HUES64 (cell line): ENCODE results near the gene RNF11.
"Not testable (repeated sequence)": the region's sequence is repeated elsewhere in the genome, so short reads cannot be mapped to it uniquely, and the experiment has no call there.

Experiments used
- H3K27ac ChIP-seq: 2 replicates; pipeline ENCODE4 v1.7.0; 2013; ENCODE audit warnings: low read depth, low read length, inconsistent platforms
- H3K27me3 ChIP-seq: 2 replicates; pipeline ENCODE4 v1.6.1; 2013; ENCODE audit warnings: mild to moderate bottlenecking, low read length; ENCODE audit not compliant: insufficient read depth
- H3K36me3 ChIP-seq: 2 replicates; pipeline ENCODE4 v1.6.1; 2013; ENCODE audit warnings: mild to moderate bottlenecking, low read length; ENCODE audit not compliant: insufficient read depth
- H3K4me1 ChIP-seq: 2 replicates; pipeline ENCODE4 v1.6.1; 2013; ENCODE audit warnings: mild to moderate bottlenecking, low read length, moderate library complexity; ENCODE audit not compliant: insufficient read depth
- H3K4me3 ChIP-seq: 2 replicates; pipeline ENCODE4 v1.5.1; 2013; ENCODE audit warnings: mild to moderate bottlenecking, low read length, moderate library complexity
- H3K9ac ChIP-seq: 2 replicates; pipeline ENCODE4 v1.6.1; 2013; ENCODE audit warnings: mild to moderate bottlenecking, low read depth, low read length
- H3K9me3 ChIP-seq: 2 replicates; pipeline ENCODE4 v1.6.1; 2013; ENCODE audit warnings: low read depth, low read length; ENCODE audit not compliant: insufficient read depth
- WGBS: fragments of 150-250, 120-280 bp; methylation state at CpG from one replicate; pipeline ENCODE4 v1.1.7; 2013; ENCODE audit warnings: missing lambda C conversion rate; 5-methylcytosine and 5-hydroxymethylcytosine counted together

The RNF11 gene

GRCh38 chr1:51228471-51228870, 7.6 kb upstream of the RNF11 start:
- not testable (repeated sequence) for H3K9me3 ChIP-seq, H3K36me3 ChIP-seq, H3K4me3 ChIP-seq, H3K27ac ChIP-seq, H3K9ac ChIP-seq, H3K27me3 ChIP-seq, H3K4me1 ChIP-seq
- 94% methylated on average over 9 of the region's 11 CpGs for WGBS

DNA sequence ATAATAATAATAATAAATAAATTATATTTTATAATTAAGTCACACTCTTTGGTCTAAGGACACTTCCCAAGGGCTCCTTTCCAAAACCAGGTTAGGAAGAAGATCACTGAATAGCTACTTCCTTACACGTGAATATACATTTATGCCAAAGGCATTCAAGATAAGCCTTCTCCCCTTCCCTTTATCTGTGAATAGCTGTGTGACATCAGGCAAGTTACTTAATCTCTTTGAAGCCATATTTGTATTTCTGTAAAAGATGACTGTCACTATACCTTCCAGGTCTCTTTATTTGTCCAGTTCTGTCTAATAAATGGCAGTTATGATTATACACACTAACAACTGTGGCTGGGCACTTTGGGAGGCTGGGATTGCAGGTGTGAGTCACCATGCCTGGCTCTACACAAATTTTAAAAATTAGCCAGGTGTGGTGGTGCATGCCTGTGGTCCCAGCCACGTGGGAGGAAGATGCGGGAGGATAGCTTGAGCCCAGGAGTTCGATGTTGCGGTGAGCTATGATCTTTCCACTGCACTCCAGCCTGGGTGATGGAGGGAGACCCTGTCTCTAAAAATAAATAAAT, 5.5 kb upstream of the RNF11 start:
- Histone ChIP-seq H3K36me3 (no peaks in the 10 kb centered on the region), H3K9me3 (no peaks in the 10 kb centered on the region), H3K9ac (no peak overlapping the region), H3K27ac (no peak overlapping the region), H3K27me3 (no peaks in the 10 kb centered on the region; the same call in 1 of the 2 replicates), H3K4me1 (peaks cover 8% of the 10 kb centered on the region; the same call in 1 of the 2 replicates), H3K4me3 (no peak overlapping the region)
- 94% methylated on average over 4 of the region's 5 CpGs for WGBS

DNA sequence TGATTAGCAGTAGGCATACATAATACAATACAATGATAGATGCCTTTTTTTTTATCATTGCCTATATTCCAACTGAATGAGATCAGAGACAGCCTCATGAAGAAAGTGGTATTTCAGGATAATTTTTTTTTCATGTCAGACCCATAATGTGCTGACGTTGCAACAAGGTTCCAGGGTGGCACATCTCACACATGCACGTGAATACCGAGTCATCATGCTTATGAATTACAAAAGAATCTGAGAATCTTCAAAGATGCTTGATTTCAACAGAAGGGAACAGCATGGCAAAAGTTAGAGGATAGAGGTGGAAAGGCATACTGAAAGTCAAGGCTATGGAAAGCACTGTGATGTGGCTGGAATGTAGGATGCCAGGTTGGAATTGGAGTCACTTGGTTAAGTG, 5.0 kb upstream of the RNF11 start:
- no peak overlapping the region for H3K9ac ChIP-seq
- peaks cover 11% of the 10 kb centered on the region; the same call in 1 of the 2 replicates for H3K4me1 ChIP-seq
- 91% methylated on average over 3 of the region's 3 CpGs for WGBS
- no peaks in the 10 kb centered on the region for H3K36me3 ChIP-seq
- H3K4me3 ChIP-seq: no peak overlapping the region
- no peaks in the 10 kb centered on the region for H3K9me3 ChIP-seq
- H3K27ac ChIP-seq: no peak overlapping the region
- no peaks in the 10 kb centered on the region; the same call in 1 of the 2 replicates for H3K27me3 ChIP-seq

DNA sequence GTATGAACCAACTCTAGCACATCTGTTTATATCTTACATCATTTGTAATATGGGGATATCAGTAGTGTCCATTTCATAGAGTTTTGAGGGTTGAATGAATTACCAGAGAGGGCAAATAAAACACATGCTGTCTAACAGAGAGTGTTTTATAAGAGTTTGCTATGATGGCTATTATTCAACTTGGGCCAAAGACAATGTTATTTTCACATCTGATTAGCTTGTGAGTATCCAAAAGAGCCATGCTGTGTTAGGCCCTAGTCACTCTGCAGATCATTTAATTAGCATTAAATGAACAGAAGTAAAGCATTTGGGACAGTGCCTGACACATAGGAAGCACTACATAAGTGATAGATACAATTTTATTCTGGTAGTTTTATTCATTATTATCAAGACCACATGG, 4.2 kb upstream of the RNF11 start:
- Histone ChIP-seq H3K36me3 (no peaks in the 10 kb centered on the region), H3K4me3 (no peak overlapping the region), H3K9me3 (no peaks in the 10 kb centered on the region), H3K27me3 (no peaks in the 10 kb centered on the region; the same call in 1 of the 2 replicates), H3K4me1 (peaks cover 11% of the 10 kb centered on the region; the same call in 1 of the 2 replicates), H3K27ac (no peak overlapping the region), H3K9ac (no peak overlapping the region)

DNA sequence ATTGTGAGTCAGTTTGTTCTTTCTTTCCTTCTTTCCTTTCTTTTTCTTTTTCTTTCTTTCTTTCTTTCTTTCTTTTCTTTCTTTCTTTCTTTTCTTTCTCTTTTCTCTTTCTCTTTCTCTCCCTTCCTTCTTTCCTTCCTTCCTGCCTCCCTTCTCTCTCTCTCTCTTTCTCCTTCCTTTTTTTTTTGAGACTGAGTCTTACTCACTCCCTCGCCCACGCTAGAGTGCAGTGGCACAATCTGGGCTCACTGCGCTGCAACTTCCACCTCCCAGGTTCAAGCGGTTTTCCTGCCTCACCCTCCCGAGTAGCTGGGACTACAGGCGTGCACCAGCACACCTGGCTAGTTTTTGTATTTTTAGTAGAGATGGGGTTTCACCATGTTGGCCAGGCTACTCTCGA, 1.8 kb upstream of the RNF11 start:
- H3K4me3 ChIP-seq, H3K27ac ChIP-seq, H3K9ac ChIP-seq, H3K9me3 ChIP-seq, H3K36me3 ChIP-seq, H3K27me3 ChIP-seq: not testable (repeated sequence)
- peaks cover 19% of the 10 kb centered on the region for H3K4me1 ChIP-seq
- WGBS: 94% methylated on average over 7 of the region's 7 CpGs

DNA sequence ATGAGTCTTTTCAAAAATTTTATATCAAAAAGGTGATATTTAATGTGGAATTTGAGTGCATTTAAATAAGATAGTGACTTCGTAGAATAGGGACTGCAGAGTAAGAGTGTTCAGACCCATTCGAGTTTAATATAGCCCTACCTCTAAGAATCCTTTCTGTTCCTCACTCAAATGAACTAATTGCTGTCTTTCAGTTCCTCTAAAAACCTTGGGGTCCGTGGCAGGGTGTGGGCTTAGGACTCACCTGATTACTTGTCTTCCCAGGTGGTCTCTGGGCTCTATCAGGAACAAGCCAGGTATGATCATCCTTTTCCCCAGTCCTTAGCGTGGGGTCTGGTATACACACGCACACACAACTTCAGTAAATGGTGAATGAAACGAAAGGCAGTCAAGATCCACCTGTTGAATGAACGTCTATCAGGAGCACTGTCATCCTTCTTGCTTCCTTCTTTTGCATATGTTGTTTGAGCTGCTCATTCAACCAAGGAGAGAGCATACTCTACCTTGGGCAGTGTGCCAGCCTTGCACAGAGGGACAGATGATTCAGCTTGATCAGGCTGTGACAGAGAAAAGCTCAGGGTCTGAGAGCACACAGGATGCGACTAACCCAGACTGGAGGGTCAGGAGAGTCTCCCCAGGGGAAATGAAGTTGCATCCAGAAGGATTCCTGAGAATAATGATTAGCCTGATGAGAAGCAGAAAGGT, 1.2 kb upstream of the RNF11 start:
- Histone ChIP-seq H3K27ac (no peak overlapping the region), H3K4me1 (peaks cover 19% of the 10 kb centered on the region), H3K27me3 (no peaks in the 10 kb centered on the region; the same call in 1 of the 2 replicates), H3K36me3 (no peaks in the 10 kb centered on the region), H3K9ac (no peak overlapping the region), H3K4me3 (peak overlapping the region; percentile 97; the same call in 1 of the 2 replicates), H3K9me3 (no peaks in the 10 kb centered on the region)
- WGBS: 84% methylated on average over 8 of the region's 8 CpGs

DNA sequence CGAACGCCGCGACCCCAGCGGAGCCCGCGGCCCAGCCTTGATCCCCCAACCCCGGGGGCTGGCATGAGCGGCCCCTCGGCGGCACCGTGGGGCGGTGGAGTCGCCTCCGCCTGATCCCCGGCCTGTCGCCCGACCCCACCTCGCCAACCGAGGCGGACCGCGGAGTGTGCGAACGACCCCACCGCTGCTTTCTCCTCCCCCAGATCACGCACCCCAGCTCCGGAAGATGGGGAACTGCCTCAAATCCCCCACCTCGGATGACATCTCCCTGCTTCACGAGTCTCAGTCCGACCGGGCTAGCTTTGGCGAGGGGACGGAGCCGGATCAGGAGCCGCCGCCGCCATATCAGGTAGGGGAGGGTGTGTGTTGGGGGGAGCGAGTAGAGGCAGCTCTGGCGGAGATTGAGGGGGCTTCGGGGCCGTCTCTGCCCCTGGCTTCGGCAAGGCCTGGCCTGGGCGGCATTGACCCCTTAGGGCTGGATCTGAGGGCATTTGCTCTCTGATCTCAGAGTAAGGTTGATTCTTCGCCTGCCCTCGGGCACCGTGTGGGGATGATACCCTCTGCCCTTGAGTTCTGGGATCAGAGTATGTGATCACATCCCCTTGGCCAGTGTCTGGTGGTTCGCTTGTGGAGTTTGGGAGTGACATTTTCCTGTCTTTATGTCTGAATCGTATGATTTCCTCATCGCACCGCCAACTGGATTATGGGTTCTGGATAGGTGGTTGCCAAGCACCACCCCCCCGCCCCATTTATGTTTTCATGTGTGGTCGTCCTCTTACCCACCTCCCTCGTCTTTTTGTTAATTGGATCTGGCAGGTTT, 668 bp downstream of the RNF11 start:
- Histone ChIP-seq H3K36me3 (no peaks in the 10 kb centered on the region), H3K4me3 (peak overlapping the region; percentile 97), H3K4me1 (peaks cover 27% of the 10 kb centered on the region), H3K27me3 (no peaks in the 10 kb centered on the region; the same call in 1 of the 2 replicates), H3K9me3 (no peaks in the 10 kb centered on the region), H3K9ac (peak overlapping the region; percentile 84), H3K27ac (peak overlapping the region; percentile 75)
- under 1% methylated on average over 54 of the region's 54 CpGs for WGBS

DNA sequence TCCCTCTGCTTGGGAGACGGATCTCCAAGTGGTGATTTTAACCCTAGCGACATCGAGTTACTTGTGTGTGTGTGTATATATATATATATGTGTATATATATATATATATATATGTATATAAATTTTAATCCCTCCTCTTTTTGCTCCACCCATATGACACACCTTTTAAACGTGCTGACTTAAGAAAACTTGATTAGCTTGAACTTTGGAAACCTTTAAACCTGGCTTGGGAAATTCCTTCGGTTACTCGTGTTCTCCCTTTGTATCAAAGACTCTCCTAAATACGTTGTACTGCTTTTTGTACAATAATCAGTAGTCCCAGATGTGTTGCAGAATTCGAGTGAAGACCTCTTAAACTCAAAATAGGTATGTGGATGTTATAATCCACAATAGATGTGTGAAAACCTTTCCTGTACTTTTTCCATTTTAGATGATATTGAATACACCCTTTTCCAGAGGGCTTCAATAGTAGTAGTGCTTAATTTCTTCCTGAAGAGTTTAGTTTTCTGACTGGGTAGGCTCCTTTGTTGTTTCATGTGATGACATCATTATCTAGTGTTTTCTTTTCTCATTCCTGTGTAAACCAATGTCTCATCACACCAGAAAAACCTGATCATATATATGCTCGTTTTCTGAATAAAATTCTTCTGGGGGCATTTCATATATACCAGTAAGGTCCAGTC, 1.4 kb downstream of the RNF11 start:
- H3K27me3 ChIP-seq: no peaks in the 10 kb centered on the region; the same call in 1 of the 2 replicates
- WGBS: 40% methylated on average over 4 of the region's 9 CpGs
- H3K27ac ChIP-seq: no peak overlapping the region
- peaks cover 27% of the 10 kb centered on the region for H3K4me1 ChIP-seq
- H3K9me3 ChIP-seq: no peaks in the 10 kb centered on the region
- H3K4me3 ChIP-seq: peak overlapping the region; percentile 97
- H3K36me3 ChIP-seq: no peaks in the 10 kb centered on the region
- peak overlapping the region; percentile 84 for H3K9ac ChIP-seq

DNA sequence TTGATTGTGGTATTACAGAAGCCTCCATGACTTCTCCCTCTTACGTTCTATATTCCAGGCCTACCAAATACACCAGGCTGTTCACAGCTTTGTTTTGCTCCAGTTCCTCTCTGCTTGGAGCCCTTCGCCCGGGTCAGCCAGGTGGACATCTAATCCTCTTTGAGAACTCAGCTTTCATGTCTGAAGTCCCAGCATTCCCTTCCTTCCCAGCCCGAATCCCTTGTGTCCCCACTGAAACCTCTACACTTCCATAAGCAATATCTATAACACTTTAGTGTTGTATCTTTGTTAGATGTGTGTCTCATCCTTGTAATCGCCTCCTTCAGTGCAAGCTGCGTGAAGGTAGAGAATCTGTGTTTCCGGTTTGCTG, 1.9 kb downstream of the RNF11 start:
- no peaks in the 10 kb centered on the region; the same call in 1 of the 2 replicates for H3K27me3 ChIP-seq
- H3K36me3 ChIP-seq: no peaks in the 10 kb centered on the region
- no peak overlapping the region for H3K27ac ChIP-seq
- peaks cover 27% of the 10 kb centered on the region for H3K4me1 ChIP-seq
- peak overlapping the region; percentile 97 for H3K4me3 ChIP-seq
- WGBS: 48% methylated on average over 7 of the region's 7 CpGs
- no peaks in the 10 kb centered on the region for H3K9me3 ChIP-seq
- peak overlapping the region; percentile 6; the same call in 1 of the 2 replicates for H3K9ac ChIP-seq

- no peak overlapping the region for H3K4me3 ChIP-seq
- no peak overlapping the region; the same call in 1 of the 2 replicates for H3K9ac ChIP-seq
- WGBS: 94% methylated on average over 2 of the region's 2 CpGs
- no peaks in the 10 kb centered on the region; the same call in 1 of the 2 replicates for H3K27me3 ChIP-seq
- no peaks in the 10 kb centered on the region for H3K36me3 ChIP-seq
- H3K9me3 ChIP-seq: no peaks in the 10 kb centered on the region
- no peak overlapping the region for H3K27ac ChIP-seq
- peaks cover 27% of the 10 kb centered on the region for H3K4me1 ChIP-seq
These were observed 4.0 kb downstream of the RNF11 start for GRCh38 chr1:51240084-51240483.

DNA sequence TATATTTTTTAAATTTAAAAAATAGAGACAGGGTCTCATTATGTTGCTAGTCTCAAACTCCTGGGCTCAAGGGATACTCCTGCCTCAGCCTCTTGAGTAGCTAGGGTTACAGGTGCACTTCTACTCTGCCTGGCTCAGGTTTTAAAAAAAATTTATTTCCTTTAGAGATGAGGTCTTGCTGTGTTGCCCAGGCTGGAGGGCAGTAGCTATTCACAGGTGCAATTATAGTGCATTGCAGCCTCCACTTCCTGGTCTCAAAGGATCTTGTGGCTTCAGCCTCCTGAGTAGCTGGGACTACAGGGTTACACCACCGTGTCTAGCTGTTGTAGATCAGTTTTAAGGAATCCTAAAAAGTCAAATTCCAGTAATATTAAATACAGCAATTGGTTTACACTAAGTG, 5.0 kb downstream of the RNF11 start:
- H3K4me3 ChIP-seq: no peak overlapping the region
- H3K27ac ChIP-seq: no peak overlapping the region
- WGBS: no CpG with 5 or more reads among the region's 1 CpG

More for the DNA sequence above, 5.0 kb downstream of the RNF11 start:
- H3K27me3 ChIP-seq: no peaks in the 10 kb centered on the region
- H3K9ac ChIP-seq: no peak overlapping the region
- H3K4me1 ChIP-seq: peaks cover 19% of the 10 kb centered on the region
- H3K9me3 ChIP-seq: no peaks in the 10 kb centered on the region
- no peaks in the 10 kb centered on the region for H3K36me3 ChIP-seq
